Measurements from ENCODE around the gene DDIT3. TPM values are rescaled to one million over a fixed set of nuclear protein-coding genes. Genes with fewer than 3 reads are reported as not detected.

The DDIT3 gene
- polyA plus RNA-seq, 1 donor from 2014 or later = 24.0 TPM

GRCh38 chr12:57471661-57472060, 48.7 kb downstream of the DDIT3 start:
- Histone ChIP-seq H3K4me2 (ENCODE audit: low read length) (no peak overlapping the region), H3K4me3 (ENCODE audit: low read length) (no peak overlapping the region), H3K27me3 (ENCODE audit: insufficient read depth, low read depth, low read length) (peaks cover 63% of the 10 kb centered on the region)

GRCh38 chr12:57470970-57471656, 49.2 kb downstream of the DDIT3 start:
- Histone ChIP-seq H3K9me2 (ENCODE audit: insufficient read depth, low read length) (no peaks in the 10 kb centered on the region), H3K27ac (ENCODE audit: low read length) (no peak overlapping the region), H3K27me3 (ENCODE audit: insufficient read depth, low read depth, low read length) (peaks cover 57% of the 10 kb centered on the region), H3K9me3 (ENCODE audit: low read length) (no peaks in the 10 kb centered on the region), H3F3A (ENCODE audit: insufficient read depth, low read length, poor library complexity, severe bottlenecking) (no peaks in the 10 kb centered on the region), H3K79me2 (replicated peaks; ENCODE audit: insufficient read depth, low read length) (no peaks in the 10 kb centered on the region), H4K20me1 (ENCODE audit: insufficient read depth) (no peaks in the 10 kb centered on the region), H3K4me3 (ENCODE audit: low read length) (no peak overlapping the region), H3K4me2 (ENCODE audit: low read length) (no peak overlapping the region), H3K36me3 (ENCODE audit: insufficient read depth, low read length) (no peaks in the 10 kb centered on the region), H2AFZ (ENCODE audit: low read depth, low read length) (no peak overlapping the region), H3K9ac (ENCODE audit: low read length) (no peak overlapping the region)
- no peak for TF ChIP-seq CTCF (IDR thresholded peaks at IDR 0.05; ENCODE audit: poor library complexity, severe bottlenecking)
- no peak for TF ChIP-seq POLR2AphosphoS5 (IDR thresholded peaks at IDR 0.05)
- TF ChIP-seq SMC3 (conservative IDR thresholded peaks at IDR 0.05; ENCODE audit: poor library complexity) = no peak
- TF ChIP-seq REST (IDR thresholded peaks at IDR 0.05; ENCODE audit: borderline replicate concordance) = no peak
- no peak for TF ChIP-seq EP300 (conservative IDR thresholded peaks at IDR 0.05; ENCODE audit: poor library complexity, severe bottlenecking)

More at GRCh38 chr12:57471661-57472060, 48.7 kb downstream of the DDIT3 start:
- Histone ChIP-seq H3F3A (ENCODE audit: insufficient read depth, low read length, poor library complexity, severe bottlenecking) (no peaks in the 10 kb centered on the region), H3K79me2 (replicated peaks; ENCODE audit: insufficient read depth, low read length) (no peaks in the 10 kb centered on the region), H4K20me1 (ENCODE audit: insufficient read depth) (no peaks in the 10 kb centered on the region), H3K9me2 (ENCODE audit: insufficient read depth, low read length) (no peaks in the 10 kb centered on the region), H3K36me3 (ENCODE audit: insufficient read depth, low read length) (no peaks in the 10 kb centered on the region), H3K27ac (ENCODE audit: low read length) (no peak overlapping the region), H2AFZ (ENCODE audit: low read depth, low read length) (no peak overlapping the region), H3K9ac (ENCODE audit: low read length) (no peak overlapping the region), H3K9me3 (ENCODE audit: low read length) (no peaks in the 10 kb centered on the region)
- TF ChIP-seq MXI1 (conservative IDR thresholded peaks at IDR 0.05; ENCODE audit: poor library complexity, severe bottlenecking) (no peak), EP300 (conservative IDR thresholded peaks at IDR 0.05; ENCODE audit: poor library complexity, severe bottlenecking) (no peak), SMC3 (conservative IDR thresholded peaks at IDR 0.05; ENCODE audit: poor library complexity) (no peak), REST (IDR thresholded peaks at IDR 0.05; ENCODE audit: borderline replicate concordance) (no peak), CTCF (IDR thresholded peaks at IDR 0.05; ENCODE audit: poor library complexity, severe bottlenecking) (no peak), POLR2AphosphoS5 (IDR thresholded peaks at IDR 0.05) (no peak), TAF1 (IDR thresholded peaks at IDR 0.05; ENCODE audit: low read depth) (no peak), EZH2 (IDR thresholded peaks at IDR 0.05; ENCODE audit: borderline replicate concordance, insufficient read depth, low read length, poor library complexity, severe bottlenecking) (no peak), RAD21 (conservative IDR thresholded peaks at IDR 0.05) (no peak)
